Islet precursor cell (in vitro differentiated cells): Measurements from ENCODE around the gene NEU2.
A peak's percentile ranks its signal among the peaks of the same experiment; 100 is the strongest.
"Not testable (repeated sequence)": the region's sequence is repeated elsewhere in the genome, so short reads cannot be mapped to it uniquely, and the experiment has no call there.

ENCODE experiments used
- DNase-seq: peaks from one replicate; pipeline ENCODE4 v3.0.0-alpha.2; 2018

NEU2 gene

GRCh38 chr2:233036162-233036838, 3.8 kb downstream of the NEU2 start:
- no peak for DNase-seq

DNA sequence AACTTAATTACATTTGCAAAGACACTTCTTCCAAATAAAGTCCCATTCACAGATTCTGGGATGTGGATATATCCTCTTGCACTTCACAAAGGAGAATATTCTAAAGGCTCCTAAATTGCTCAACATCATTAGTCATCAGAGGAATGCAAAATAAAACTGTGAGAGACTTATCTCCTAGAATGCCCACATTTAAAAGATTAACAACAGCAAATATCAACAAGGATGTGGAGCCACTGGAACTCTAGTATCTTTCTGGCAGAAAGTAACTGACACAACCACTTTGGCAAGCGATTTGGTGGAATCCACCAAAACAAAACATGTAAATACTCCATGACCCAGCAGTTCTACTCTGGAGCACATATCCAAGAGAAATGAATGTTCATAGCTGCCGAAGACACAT, 4.6 kb downstream of the NEU2 start:
- no peak for DNase-seq

DNA sequence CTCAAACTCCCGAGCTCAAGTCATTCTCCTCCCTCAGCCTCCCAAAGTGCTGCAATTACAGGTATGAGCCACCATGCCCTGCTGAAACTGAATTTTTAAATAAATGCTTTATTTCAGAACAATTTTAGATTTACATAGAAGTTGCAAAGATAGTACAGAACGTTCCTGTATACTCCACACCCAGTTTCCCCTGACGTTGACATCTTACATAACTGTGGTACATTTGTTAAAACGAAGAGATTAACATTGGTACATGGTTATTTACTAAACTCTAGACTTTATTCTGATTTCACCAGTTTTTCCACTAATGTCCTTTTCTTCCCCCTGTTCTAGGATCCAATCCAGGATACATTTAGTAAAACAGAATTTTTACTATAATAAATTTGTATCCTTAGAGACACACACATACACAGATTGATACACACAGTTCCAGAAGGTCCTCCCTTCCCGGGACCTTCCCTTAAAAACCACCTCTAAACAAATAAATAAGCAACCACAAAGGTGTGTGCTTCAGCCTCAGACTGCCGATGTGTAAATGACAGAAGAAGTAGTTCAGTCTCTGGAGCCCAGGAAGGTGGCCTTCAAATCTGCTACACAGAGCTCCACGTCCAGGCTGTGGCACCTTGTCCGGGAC, 6.9 kb downstream of the NEU2 start:
- no peak for DNase-seq

DNA sequence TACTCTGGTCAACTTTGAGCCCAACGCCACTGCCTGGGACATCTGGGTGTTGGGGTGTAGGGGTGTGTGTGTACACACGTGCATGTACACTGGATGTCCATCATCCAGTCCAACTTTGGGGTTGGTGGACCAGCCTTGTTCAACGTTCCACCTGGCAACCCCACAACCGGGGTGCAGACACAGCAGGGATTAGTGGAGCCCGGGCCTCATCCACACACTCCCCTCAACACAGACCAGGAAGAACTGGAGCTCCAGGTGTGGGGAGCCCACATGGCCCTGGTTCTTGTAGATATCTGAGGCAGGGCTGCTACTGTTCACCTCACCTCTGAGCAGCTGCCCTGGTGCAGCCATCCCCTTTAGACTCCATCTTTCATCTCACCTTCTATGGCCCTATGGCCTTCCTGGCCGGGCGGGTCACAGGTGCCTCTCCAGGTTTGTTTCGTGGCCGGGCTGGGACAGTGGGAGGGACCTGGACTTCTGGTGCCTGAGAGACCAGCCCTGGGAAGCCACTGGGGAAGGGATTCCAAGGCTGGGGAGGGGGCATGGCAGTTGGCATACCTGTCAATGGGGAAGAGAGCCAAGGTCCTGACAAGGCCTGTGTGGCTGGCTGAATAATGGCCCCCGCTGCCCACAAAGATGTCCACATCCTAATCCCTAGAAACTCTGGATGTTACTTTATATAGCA, 7.5 kb downstream of the NEU2 start:
- peak; percentile 43 for DNase-seq

- peak; percentile 51 for DNase-seq
Observed at GRCh38 chr2:233040571-233040970, 8.1 kb downstream of the NEU2 start.

DNA sequence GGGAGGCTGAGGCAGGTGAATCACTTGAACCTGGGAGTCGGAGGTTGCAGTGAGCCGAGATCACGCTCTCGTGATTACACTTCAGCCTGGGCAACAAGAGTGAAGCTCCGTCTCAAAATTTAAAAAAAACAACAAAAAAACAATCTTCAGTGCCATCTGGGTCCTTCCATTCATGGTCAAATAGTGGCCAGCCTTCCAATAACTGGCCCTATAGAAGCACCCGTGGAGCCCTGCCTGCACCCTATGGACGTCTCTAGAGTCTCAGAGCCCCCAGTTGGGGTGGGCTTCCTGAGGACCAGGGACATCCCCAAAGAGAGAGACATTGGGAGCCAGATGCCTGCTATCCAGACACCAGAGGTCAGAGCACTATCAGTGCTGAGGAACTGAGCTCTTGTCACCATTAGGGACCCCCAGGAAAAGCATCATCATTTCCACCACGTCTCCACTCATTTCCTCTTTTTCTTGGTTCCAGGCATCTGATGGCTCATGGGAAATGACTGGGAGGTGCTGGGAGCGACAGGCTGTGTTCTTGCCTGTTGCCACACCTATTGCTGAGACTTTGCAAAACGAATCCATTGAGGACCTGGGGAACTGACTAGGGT, 9.4 kb downstream of the NEU2 start:
- peak; percentile 29 for DNase-seq

- no peak for DNase-seq
Observed at GRCh38 chr2:233042549-233042948, 10.1 kb downstream of the NEU2 start.

- DNase-seq = no peak
Observed at GRCh38 chr2:233044974-233045605, 12.6 kb downstream of the NEU2 start.

DNA sequence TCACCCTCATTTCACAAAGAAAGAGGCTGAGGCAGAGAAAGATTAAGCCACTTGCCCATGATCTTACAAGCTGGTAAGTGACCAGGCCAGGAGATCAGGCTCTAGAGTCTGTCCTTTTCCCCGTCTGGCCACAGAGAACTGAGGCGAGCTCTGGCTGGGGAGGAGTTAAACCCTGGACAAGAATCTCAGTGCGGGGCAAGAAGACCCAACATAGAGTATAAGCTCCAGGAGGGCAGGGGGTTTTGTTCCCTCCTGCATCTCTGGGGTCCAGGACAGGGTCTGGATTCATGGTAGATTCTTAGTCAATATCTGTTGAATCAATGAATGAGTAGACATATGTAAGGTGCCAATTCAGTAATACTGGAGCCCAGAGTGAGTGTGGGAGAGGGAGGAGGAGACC, 14.7 kb downstream of the NEU2 start:
- DNase-seq = peak; percentile 21

- DNase-seq = peak; percentile 28
Observed at GRCh38 chr2:233047667-233048066, 15.2 kb downstream of the NEU2 start.

GRCh38 chr2:233048569-233049193, 16.2 kb downstream of the NEU2 start:
- DNase-seq = peak; percentile 40

DNA sequence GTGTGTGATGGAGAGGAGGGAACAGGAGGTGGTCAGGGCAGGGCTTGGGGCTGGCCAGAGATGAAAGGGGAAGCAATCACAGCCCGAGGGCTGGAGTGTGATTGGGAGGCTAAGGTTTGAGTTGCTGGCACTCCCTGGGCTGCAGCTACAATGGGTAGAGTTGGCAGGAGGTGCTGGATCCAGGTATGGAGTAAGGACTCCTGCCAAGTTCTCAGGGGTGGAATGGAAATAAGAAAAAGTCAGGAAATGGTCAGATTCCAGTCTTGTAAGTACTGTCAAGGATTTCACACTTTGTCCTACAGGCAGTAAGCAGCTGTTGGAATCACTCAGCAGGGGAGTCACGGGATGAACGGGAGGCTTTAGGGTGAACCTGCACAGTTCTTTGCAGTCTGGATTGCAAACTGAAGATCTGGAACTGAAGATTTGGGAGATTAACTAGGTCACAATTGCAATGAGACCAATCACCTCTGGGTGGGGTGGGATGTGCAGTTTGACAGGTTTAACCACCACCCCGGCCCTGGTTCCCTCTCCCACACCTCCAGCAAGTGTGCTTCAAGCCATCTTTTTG, 16.8 kb downstream of the NEU2 start:
- peak; percentile 47 for DNase-seq

DNA sequence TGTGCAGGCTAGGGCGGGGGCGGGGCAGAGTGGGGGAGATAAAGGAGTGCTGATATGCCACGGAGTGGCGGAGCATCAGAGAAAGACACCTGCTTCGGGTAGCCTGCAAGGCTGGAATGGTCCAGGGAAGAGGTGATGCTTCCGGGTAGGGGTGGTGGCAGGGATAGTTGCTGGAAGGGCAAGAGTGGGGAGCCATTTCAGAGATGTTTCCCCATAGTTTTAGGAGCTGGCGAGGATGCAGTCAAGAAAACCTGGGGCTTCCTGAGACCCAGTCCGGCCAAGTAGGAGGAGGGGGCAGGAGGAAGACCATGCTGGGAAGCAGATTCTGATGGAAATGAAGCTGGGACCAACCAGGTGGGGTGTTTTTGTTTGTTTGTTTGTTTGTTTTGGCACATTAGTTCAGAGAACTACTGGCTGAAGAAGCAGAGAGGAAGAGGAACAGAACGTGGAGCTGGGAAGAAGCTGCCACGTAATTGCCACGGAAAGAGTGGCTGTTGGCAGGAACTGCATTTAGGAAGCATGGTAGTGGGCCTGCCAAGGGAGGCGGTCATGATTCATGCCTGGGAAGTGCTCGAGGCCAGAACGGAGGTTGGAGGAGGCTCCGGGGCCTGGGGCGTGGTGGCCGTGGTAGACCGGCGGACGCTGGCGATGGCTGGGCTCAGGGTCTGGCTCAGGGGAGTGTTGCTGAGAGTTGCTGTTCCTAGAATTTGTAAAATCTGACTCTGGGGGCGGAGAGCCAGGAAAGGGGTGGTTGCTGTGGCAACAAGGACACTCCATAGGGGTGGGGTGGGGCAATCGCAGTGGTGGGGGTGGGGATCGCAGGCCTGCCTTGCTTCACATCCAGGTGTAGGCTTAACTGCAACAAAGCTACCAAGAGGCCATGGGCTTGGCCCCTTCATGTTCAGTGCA, 19.0 kb downstream of the NEU2 start:
- peak; percentile 90 for DNase-seq

GRCh38 chr2:233052517-233052916, 20.0 kb downstream of the NEU2 start:
- DNase-seq = not testable (repeated sequence)

GRCh38 chr2:233053928-233054784, 21.7 kb downstream of the NEU2 start:
- peak; percentile 75 for DNase-seq

GRCh38 chr2:233055362-233055761, 22.9 kb downstream of the NEU2 start:
- no peak for DNase-seq

DNA sequence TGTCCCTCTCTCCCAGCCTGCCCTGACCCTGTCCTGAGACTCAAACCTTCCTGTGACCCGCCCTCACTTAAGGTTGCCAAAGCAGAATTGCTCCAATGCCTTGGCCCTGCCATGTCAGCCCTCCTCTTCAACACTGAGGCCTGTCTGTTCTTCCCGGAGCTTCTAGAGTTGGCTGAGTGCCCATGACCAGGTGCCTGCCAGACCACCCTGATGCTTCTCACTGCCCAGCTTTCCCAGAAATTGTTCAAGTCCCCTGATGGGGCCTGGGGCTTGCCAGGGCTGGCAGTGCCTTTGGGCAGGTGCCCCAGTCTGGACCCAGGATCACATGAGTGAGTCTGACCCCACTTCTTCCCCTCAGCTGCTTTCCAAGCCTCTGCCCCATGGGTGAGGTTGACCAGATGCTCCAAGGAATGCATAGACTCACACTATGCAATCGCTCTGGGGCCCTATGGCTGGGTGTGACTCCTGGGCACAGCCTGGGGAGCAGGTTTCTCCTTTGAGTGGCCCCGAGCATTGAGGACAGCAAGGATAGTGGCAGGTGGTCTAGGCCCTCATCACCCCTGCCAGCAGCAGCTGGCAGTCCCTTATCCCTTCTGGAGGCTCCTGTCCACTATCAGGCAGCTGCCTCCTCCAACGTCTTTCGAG, 24.6 kb downstream of the NEU2 start:
- DNase-seq = peak; percentile 32

- peak; percentile 32 for DNase-seq
Observed at GRCh38 chr2:233058717-233059546, 26.5 kb downstream of the NEU2 start.

- peak; percentile 46 for DNase-seq
Observed at GRCh38 chr2:233059547-233059796, 27.0 kb downstream of the NEU2 start.
